ENCODE data around the gene OTX2. TPM values are rescaled to one million over a fixed set of nuclear protein-coding genes. Genes with fewer than 3 reads are reported as not detected.

Gene OTX2
- total and polyA plus RNA-seq, 9 donors, result 0.04 to 0.08 TPM; not detected in 7

DNA sequence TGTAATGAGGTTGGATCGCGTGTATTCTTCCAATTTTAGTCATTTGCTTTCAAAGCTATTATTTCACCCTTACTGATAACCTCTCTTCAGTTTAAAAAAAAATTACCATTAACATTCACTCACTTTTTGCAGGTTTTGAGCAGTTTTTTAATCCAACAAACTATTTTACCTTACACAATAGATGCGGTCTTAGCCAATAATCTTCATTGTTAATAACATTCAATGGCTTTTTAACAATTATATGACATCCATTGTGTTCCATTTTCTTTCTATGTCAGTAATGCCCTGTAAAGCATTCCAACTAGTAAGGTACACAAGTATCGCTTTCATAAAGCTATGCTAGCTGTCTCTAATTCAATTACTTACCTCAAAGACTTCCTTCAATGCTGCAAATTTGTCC lies 18.9 kb upstream of the OTX2 start:
- Histone ChIP-seq H3K36me3 (ENCODE audit: control insufficient read depth, insufficient read depth, low read length) (no peaks in the 10 kb centered on the region), H3K9me3 (replicated peaks; ENCODE audit: control insufficient read depth, low read depth, low read length) (no peaks in the 10 kb centered on the region), H3K4me1 (ENCODE audit: control insufficient read depth, insufficient read depth, low read length) (no peaks in the 10 kb centered on the region), H3K27ac (ENCODE audit: low read length) (no peak overlapping the region), H3K4me3 (ENCODE audit: low read length) (no peak overlapping the region), H3K27me3 (ENCODE audit: control insufficient read depth, insufficient read depth, low read length) (peaks cover 4% of the 10 kb centered on the region)
- DNase-seq, result no peak
- 83% methylated on average over 1 of the region's 4 CpGs for WGBS (ENCODE audit: insufficient coverage)

DNA sequence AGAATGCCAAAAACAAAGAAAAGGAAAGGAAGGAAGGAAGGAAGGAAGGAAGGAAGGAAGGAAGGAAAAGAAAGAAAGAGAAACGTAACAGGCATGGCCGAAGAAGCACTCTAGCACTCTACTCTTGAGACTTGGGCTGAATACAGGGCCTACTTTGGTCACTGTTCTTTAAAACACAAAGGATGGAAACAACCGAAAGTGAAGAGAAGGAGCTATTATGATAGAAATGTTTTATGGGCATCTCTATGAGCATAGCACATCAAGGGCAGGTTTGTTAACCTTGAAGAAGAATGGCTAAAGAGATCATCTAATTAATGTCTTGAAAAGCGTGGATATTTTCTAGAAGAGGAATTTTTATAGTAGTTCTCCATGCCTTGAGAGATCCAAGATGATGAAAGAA lies 15.9 kb upstream of the OTX2 start:
- no peaks in the 10 kb centered on the region for H3K4me1 ChIP-seq (ENCODE audit: control insufficient read depth, insufficient read depth, low read length)
- peaks cover 8% of the 10 kb centered on the region for H3K27me3 ChIP-seq (ENCODE audit: control insufficient read depth, insufficient read depth, low read length)
- no peaks in the 10 kb centered on the region for H3K36me3 ChIP-seq (ENCODE audit: control insufficient read depth, insufficient read depth, low read length)
- H3K27ac ChIP-seq (ENCODE audit: low read length), result no peak overlapping the region
- DNase-seq, result no peak
- H3K9me3 ChIP-seq (replicated peaks; ENCODE audit: control insufficient read depth, low read depth, low read length), result no peaks in the 10 kb centered on the region
- H3K4me3 ChIP-seq (ENCODE audit: low read length), result no peak overlapping the region
- WGBS (ENCODE audit: insufficient coverage), result 81% methylated on average over 2 of the region's 4 CpGs

DNA sequence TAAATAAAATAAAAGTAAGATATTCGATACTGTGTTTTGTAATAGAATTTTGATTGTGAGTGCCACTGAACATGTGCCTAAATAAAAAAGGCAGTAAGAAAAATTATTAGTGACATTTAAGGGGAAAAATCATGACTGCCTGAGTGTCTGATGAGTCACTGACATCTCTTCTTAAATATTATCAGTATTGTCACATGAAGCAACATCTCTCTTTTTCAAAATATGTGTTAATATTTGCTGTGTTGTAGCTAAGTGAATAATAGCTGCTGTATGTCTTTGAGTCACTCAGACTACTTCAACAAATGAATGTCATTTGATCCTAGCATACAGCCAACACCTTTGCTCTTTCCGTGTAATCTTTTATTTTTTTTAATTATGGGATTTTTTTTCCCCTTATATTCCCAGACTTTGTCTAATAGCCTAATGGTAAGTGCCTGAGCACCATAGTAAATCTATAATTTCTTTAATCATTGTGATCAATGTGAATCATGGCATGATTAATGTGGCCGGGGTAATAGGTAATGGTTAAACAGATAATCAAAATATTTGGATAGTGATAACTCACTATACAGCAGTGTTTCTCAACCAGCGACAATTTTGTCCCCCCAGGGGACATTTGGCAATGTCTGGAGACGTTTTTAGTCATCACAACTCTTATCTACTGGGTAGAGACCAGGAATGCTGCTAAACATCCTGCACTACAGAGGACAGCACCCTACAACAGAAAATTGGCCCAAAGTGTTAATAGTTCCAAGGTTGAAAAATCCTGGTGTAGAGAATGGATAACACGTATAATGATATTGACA lies 11.7 kb upstream of the OTX2 start:
- DNase-seq, result no peak
- Histone ChIP-seq H3K27ac (ENCODE audit: low read length) (no peak overlapping the region), H3K9me3 (replicated peaks; ENCODE audit: control insufficient read depth, low read depth, low read length) (no peaks in the 10 kb centered on the region), H3K36me3 (ENCODE audit: control insufficient read depth, insufficient read depth, low read length) (no peaks in the 10 kb centered on the region), H3K27me3 (ENCODE audit: control insufficient read depth, insufficient read depth, low read length) (peaks cover 25% of the 10 kb centered on the region), H3K4me1 (ENCODE audit: control insufficient read depth, insufficient read depth, low read length) (no peaks in the 10 kb centered on the region), H3K4me3 (ENCODE audit: low read length) (no peak overlapping the region)
- no CpG with 5 or more reads among the region's 6 CpGs for WGBS (ENCODE audit: insufficient coverage)

DNA sequence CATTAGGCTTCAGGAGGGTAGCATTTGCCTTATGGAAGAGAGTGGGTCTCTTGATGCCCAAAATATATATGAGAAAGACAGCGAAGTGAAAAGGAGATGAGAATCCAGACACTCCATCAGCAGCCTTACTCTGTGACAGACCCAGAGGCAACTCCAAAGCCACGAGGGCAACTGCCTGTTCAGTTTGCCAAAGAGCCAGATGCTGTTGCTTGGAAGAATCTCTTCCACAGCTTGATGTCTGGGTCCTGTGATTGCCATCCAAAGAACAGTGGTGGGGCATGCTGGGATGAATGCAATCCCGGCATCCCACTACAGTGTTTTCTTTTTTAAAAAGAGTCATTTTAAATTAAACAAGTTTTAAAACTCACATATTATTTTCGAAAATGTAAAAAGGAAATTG lies 10.9 kb upstream of the OTX2 start:
- no peak for DNase-seq
- Histone ChIP-seq H3K4me1 (ENCODE audit: control insufficient read depth, insufficient read depth, low read length) (no peaks in the 10 kb centered on the region), H3K27me3 (ENCODE audit: control insufficient read depth, insufficient read depth, low read length) (peaks cover 33% of the 10 kb centered on the region), H3K4me3 (ENCODE audit: low read length) (no peak overlapping the region), H3K27ac (ENCODE audit: low read length) (no peak overlapping the region), H3K9me3 (replicated peaks; ENCODE audit: control insufficient read depth, low read depth, low read length) (no peaks in the 10 kb centered on the region), H3K36me3 (ENCODE audit: control insufficient read depth, insufficient read depth, low read length) (no peaks in the 10 kb centered on the region)
- WGBS (ENCODE audit: insufficient coverage), result 80% methylated on average over 1 of the region's 4 CpGs

DNA sequence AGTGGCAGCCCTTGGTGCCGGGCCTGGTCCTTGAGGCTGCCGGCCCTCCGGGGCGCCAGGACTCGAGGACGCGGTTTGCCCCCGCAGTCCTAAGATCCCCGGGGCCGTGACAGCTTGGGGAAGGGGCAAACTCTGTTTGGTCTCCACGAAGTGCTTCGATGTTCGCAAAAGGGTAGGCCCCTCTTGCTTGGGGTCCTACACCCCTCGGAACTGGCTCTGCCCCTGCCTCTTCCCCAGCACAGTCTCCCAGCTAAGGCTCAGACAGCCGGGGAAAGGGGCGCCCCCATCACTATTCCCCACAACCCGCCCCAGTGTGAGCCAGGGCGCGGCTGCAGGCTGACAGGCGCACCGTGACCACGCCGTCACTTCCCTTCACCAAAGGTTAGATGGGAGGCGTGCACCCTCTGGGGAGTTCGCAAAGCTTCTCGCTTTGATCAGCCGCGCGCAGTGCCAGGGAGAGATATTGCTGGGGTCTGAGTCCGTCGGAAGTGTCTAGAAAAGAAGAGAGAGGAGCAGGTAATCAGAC lies 7.2 kb upstream of the OTX2 start:
- Histone ChIP-seq H3K27ac (ENCODE audit: low read length) (no peak overlapping the region), H3K4me1 (ENCODE audit: control insufficient read depth, insufficient read depth, low read length) (no peaks in the 10 kb centered on the region), H3K4me3 (ENCODE audit: low read length) (no peak overlapping the region), H3K9me3 (replicated peaks; ENCODE audit: control insufficient read depth, low read depth, low read length) (no peaks in the 10 kb centered on the region), H3K36me3 (ENCODE audit: control insufficient read depth, insufficient read depth, low read length) (no peaks in the 10 kb centered on the region), H3K27me3 (ENCODE audit: control insufficient read depth, insufficient read depth, low read length) (peaks cover 47% of the 10 kb centered on the region)
- WGBS (ENCODE audit: insufficient coverage), result 0% methylated on average over 11 of the region's 31 CpGs
- DNase-seq, result no peak

DNA sequence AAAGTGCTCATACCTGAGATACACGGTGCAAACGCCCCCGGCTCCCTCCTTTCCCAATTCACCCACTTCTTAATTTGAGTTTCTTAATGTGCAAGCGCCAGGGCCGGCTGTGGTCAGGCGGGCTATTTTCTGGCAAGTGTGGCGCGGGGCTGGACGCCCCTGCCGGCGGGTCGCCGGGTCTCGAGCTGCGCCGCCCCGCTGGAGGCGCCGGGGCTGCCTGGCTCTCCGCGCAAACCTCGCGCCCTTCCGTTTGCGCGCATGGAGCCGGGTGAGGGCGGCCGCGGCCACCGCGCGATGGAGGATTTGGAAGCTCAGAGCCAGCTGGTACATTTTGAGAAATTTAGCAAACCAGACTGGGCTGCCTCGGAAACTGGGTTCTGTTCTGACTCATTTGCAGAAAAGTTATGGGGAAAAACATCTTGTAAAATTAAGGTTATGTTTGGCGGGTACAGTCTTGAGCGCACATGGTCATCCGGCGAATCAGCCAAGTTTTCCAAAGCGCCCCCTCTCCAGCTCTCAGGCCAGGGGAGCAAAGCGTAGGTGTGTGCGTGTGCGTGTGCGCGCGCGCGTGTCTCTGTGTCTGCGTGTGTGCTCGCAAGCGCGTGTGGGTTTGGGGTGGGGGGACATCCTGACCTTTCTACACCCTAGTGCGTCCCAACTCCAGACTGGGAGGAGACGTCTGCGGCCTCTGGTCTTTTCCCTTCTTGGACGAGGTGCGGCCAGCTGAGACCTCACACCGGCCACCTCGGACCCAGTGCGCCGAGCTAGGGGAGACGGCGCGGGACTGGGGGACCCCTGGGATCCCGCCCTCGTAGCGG lies 6.5 kb upstream of the OTX2 start:
- no peaks in the 10 kb centered on the region for H3K36me3 ChIP-seq (ENCODE audit: control insufficient read depth, insufficient read depth, low read length)
- no peak for DNase-seq
- no peak overlapping the region for H3K4me3 ChIP-seq (ENCODE audit: low read length)
- no peaks in the 10 kb centered on the region for H3K4me1 ChIP-seq (ENCODE audit: control insufficient read depth, insufficient read depth, low read length)
- H3K27me3 ChIP-seq (ENCODE audit: control insufficient read depth, insufficient read depth, low read length), result peaks cover 51% of the 10 kb centered on the region
- no peaks in the 10 kb centered on the region for H3K9me3 ChIP-seq (replicated peaks; ENCODE audit: control insufficient read depth, low read depth, low read length)
- WGBS (ENCODE audit: insufficient coverage), result under 1% methylated on average over 48 of the region's 66 CpGs
- H3K27ac ChIP-seq (ENCODE audit: low read length), result no peak overlapping the region

DNA sequence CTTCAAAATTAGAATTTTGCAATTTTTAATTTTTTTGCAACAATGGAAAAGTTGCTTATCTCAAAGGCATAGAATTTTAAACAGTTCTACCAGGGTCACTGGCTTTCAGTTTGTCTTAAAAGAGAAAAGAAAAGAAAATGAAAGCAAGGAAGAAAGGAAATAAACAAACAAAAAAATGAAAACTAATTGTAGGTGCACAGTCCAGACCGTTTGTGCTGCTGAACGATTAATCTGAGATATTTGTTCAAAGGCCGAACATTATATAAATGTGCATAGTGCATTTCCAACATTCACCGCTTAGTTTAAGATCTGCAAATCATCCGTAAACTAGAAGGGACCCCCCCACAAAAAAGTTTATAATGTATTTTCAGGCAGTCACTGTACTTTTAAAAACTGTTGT lies 5.5 kb upstream of the OTX2 start:
- DNase-seq, result no peak
- Histone ChIP-seq H3K27ac (ENCODE audit: low read length) (no peak overlapping the region), H3K36me3 (ENCODE audit: control insufficient read depth, insufficient read depth, low read length) (no peaks in the 10 kb centered on the region), H3K27me3 (ENCODE audit: control insufficient read depth, insufficient read depth, low read length) (peaks cover 57% of the 10 kb centered on the region), H3K4me3 (ENCODE audit: low read length) (no peak overlapping the region), H3K9me3 (replicated peaks; ENCODE audit: control insufficient read depth, low read depth, low read length) (no peaks in the 10 kb centered on the region), H3K4me1 (ENCODE audit: control insufficient read depth, insufficient read depth, low read length) (no peaks in the 10 kb centered on the region)
- WGBS (ENCODE audit: insufficient coverage), result no CpG with 5 or more reads among the region's 5 CpGs

DNA sequence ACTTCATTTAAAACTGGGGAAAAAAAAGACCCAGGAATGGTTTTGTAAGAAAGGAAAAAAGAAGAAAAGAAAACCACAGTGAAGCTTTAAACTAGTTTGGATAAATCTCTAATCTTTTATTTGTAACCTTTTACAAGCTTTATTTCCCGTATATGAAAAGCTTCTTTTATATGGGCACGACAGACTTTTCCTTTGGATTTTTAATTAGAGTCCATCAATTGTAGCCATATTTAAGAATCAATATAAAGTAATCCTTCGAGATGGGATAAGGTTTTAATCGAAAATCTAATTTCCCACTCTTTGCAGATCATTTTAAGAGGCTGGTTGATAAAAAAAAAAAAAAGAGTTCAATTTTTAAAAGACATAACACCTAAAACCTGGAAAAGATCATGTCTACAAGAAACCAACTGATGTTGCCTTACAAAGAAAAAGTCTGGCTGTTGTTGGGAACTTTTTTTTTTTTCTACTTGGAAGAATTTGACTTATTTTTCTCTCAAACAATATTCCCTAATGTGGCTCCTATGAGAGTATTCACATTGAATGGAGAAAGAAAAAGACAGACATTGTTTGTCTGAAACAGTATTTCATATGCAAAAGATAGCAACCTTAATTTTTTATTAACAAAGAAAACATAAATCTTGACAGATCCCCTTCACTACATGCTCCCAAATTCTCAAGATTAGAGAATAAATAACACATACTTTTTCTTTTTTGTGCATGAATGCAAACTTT lies 4.9 kb upstream of the OTX2 start:
- Histone ChIP-seq H3K36me3 (ENCODE audit: control insufficient read depth, insufficient read depth, low read length) (no peaks in the 10 kb centered on the region), H3K4me1 (ENCODE audit: control insufficient read depth, insufficient read depth, low read length) (no peaks in the 10 kb centered on the region), H3K4me3 (ENCODE audit: low read length) (no peak overlapping the region), H3K27ac (ENCODE audit: low read length) (no peak overlapping the region), H3K9me3 (replicated peaks; ENCODE audit: control insufficient read depth, low read depth, low read length) (no peaks in the 10 kb centered on the region), H3K27me3 (ENCODE audit: control insufficient read depth, insufficient read depth, low read length) (peaks cover 64% of the 10 kb centered on the region)
- DNase-seq, result no peak
- no CpG with 5 or more reads among the region's 4 CpGs for WGBS (ENCODE audit: insufficient coverage)

DNA sequence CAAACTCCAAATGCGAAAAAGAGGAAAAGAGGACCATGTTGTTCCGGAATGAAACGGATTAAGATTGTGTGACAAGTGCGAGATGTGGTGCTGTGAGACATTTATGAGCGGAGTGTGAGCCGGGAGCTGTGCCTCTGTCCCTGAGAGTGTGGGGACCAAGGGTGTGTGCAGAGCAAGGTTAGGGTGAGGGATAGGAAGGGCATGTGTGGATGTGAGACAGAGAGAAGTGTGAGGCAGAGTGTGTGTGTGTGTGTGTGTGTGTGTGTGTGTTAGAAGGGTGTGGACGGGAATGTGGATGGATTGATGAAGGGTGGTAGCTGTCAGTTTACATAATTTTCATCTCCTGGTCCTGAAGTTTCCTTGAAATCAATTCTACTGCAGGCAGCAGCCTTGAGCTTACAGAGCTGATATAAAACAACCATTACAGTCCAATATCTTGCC lies 4.3 kb upstream of the OTX2 start:
- DNase-seq, result no peak
- no peaks in the 10 kb centered on the region for H3K9me3 ChIP-seq (replicated peaks; ENCODE audit: control insufficient read depth, low read depth, low read length)
- H3K27ac ChIP-seq (ENCODE audit: low read length), result no peak overlapping the region
- 5% methylated on average over 6 of the region's 7 CpGs for WGBS (ENCODE audit: insufficient coverage)
- H3K4me1 ChIP-seq (ENCODE audit: control insufficient read depth, insufficient read depth, low read length), result no peaks in the 10 kb centered on the region
- H3K4me3 ChIP-seq (ENCODE audit: low read length), result no peak overlapping the region
- no peaks in the 10 kb centered on the region for H3K36me3 ChIP-seq (ENCODE audit: control insufficient read depth, insufficient read depth, low read length)
- H3K27me3 ChIP-seq (ENCODE audit: control insufficient read depth, insufficient read depth, low read length), result peaks cover 70% of the 10 kb centered on the region

DNA sequence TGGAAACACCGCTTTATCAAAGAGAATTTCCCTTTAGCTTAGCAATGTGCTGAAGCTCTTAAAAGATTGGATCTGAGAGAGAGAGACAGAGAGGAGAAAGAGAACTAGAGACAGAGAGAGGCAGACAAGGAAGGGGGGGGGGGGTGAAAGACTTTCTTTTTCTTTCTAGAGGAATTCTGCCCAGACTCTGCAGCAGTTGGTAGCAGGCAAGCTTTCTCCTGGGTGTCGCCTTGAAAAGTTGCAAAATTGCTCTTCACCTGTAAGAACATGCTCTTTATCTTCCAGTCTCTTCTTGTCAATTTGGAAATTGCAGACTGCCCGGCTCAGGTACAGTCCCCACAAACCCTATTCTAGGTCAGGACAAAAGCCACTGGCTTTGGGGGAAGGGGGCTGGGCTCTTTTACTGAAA lies 2.9 kb upstream of the OTX2 start:
- Histone ChIP-seq H3K27me3 (ENCODE audit: control insufficient read depth, insufficient read depth, low read length) (peaks cover 81% of the 10 kb centered on the region), H3K4me1 (ENCODE audit: control insufficient read depth, insufficient read depth, low read length) (peaks cover 13% of the 10 kb centered on the region), H3K36me3 (ENCODE audit: control insufficient read depth, insufficient read depth, low read length) (no peaks in the 10 kb centered on the region), H3K27ac (ENCODE audit: low read length) (no peak overlapping the region), H3K9me3 (replicated peaks; ENCODE audit: control insufficient read depth, low read depth, low read length) (no peaks in the 10 kb centered on the region), H3K4me3 (ENCODE audit: low read length) (no peak overlapping the region)
- DNase-seq, result no peak
- WGBS (ENCODE audit: insufficient coverage), result no CpG with 5 or more reads among the region's 3 CpGs
